Hematopoietic multipotent progenitor cell (in vitro differentiated cells): Measurements from ENCODE around the gene ORAI1. TPM values are rescaled to one million over a fixed set of nuclear protein-coding genes. Genes with fewer than 3 reads are reported as not detected.

Experiments used
- DNase-seq, 3 donors: peaks; one replicate each; pipeline ENCODE4 v3.0.0-alpha.2; 2011 to 2015; ENCODE audit warnings: low read depth in 2 of 3, low spot score in 2 of 3
- small RNA-seq: library from RNA; depleted of rRNA; stranded (forward); fragments of <200 nt; gene quantifications from one replicate; pipeline ENCODE3, GENCODE V24; 2012
- total RNA-seq: library from RNA; depleted of rRNA; stranded (reverse); fragments of >200 nt; gene quantifications from one replicate; pipeline ENCODE4 v1.2.3, GENCODE V29; 2012

The ORAI1 gene
- total RNA-seq, 1 donor = 93.7 TPM

DNA sequence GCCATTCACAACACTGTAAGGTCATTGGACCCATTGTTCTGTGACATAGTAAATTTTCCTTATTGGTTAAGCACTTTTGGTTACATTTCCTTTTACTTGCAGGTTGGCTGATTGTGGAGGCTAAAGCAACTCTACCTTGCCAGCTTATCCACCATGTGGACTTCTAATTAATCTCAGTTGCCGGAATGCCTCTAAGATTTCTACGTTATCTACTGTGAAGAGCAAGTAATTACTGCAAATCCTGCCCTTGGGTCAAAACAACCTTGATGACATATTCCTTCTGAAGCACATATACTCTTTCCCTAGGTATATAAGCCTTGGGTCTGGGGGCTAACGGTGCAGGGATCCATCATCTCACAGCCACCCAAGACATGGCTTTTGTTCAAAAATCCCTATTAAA, 62.6 kb downstream of the ORAI1 start:
- DNase-seq = no peak

DNA sequence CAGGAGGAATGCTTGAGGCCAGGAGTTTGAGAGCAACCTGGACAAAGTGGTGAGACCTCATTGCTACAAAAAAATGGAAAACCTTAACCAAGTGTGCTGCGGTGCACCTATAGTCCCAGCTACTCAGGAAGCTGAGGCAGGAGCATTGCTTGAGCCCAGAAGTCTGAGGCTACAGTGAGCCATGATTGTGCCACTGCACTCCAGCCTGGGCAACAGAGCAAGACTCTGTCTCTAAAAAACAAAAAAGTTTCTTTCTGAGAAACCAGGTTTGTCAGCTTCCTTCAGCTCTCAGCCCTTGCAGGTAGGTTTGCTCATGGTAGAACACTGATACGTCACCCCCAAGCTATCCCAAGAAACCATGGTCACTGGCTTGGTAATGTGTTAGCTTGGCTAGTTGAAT, 63.1 kb downstream of the ORAI1 start:
- DNase-seq = no peak

Small RNAs within 50 kb of the gene (small RNA-seq; reads per million reads assigned to genes)
- not detected for gene RNU6-1004P

Other genes starting within 250 kb of the ORAI1 start
- 53.1 TPM for gene RNF34, start 226.4 kb upstream of the ORAI1 start, total RNA-seq
- 65.2 TPM for gene KDM2B, start 45.5 kb upstream of the ORAI1 start, total RNA-seq
- gene MORN3, start 43.1 kb downstream of the ORAI1 start, total RNA-seq = 0.54 TPM
- gene TMEM120B, start 86.2 kb downstream of the ORAI1 start, total RNA-seq = 7.8 TPM
- 74.3 TPM for gene RHOF, start 167.2 kb downstream of the ORAI1 start, total RNA-seq
- gene SETD1B, start 177.5 kb downstream of the ORAI1 start, total RNA-seq = 14.3 TPM
- not detected for gene HPD, start 232.3 kb downstream of the ORAI1 start, total RNA-seq